WI38 (cell line): ENCODE data around the gene KLF7.

Experiments
- H3K4me3 ChIP-seq: 2 replicates; pipeline ENCODE4 v1.5.1; 2011; ENCODE audit warnings: low read depth, mild to moderate bottlenecking, control low read depth, low read length
- TF ChIP-seq, protein P1 (sequence below): IDR thresholded peaks from 2 replicates; pipeline ENCODE4 v1.5.1; 2012; ENCODE audit warnings: low read depth, mild to moderate bottlenecking, control low read depth, low read length

KLF7 gene

GRCh38 chr2:207046724-207047123 lies 119.0 kb downstream of the KLF7 start:
- no peak overlapping the region for H3K4me3 ChIP-seq
- TF ChIP-seq, protein P1, sequence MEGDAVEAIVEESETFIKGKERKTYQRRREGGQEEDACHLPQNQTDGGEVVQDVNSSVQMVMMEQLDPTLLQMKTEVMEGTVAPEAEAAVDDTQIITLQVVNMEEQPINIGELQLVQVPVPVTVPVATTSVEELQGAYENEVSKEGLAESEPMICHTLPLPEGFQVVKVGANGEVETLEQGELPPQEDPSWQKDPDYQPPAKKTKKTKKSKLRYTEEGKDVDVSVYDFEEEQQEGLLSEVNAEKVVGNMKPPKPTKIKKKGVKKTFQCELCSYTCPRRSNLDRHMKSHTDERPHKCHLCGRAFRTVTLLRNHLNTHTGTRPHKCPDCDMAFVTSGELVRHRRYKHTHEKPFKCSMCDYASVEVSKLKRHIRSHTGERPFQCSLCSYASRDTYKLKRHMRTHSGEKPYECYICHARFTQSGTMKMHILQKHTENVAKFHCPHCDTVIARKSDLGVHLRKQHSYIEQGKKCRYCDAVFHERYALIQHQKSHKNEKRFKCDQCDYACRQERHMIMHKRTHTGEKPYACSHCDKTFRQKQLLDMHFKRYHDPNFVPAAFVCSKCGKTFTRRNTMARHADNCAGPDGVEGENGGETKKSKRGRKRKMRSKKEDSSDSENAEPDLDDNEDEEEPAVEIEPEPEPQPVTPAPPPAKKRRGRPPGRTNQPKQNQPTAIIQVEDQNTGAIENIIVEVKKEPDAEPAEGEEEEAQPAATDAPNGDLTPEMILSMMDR = no peak

- H3K4me3 ChIP-seq = no peak overlapping the region
- TF ChIP-seq, protein P1 = no peak
These were observed 120.2 kb downstream of the KLF7 start for GRCh38 chr2:207045531-207045930.

DNA sequence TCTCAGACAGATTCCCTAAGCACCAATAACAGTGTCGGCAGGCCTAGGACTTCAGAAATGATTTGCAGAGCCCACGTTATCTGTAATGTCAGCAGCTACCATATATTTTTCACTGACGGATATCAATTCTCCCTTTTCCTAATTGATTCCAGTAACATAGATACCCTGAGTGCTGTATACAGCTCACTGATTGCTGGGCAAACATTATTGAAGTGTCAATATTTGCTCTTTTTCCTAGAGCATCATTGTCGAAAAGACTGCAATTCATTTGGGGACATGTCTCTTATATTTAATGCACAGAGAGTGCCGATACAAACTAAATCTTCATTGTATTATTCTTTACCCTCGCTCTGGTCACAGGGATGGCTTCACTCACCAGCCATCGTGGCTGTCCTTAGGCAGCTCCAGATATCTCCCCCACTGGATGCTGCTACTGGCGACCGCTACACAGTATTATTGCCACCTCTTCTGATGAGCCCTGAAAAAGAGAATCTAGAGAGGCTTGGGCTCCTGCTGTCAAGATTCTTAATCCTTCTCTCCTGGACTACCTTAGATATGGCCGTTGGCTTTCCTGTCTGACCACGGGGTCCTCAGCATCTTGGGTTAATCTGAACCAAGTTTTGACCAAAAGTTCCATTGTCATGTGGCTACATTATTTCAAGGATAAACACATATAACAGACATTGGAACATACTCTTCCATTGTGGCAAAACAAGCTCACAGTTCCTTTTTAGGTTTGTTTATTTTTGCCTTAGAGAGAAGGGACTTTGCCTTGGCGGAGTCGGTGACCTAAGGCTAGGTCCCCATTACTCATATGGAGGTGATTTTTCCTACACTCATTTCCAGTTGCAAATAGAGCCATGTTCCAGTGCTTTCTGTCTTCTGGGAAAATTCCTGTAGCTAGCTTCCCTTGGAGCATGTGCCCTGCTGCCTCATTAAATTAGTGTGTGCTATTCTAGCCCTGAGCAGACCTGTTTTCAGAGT lies 121.1 kb downstream of the KLF7 start:
- TF ChIP-seq, protein P1 = no peak
- no peak overlapping the region for H3K4me3 ChIP-seq

DNA sequence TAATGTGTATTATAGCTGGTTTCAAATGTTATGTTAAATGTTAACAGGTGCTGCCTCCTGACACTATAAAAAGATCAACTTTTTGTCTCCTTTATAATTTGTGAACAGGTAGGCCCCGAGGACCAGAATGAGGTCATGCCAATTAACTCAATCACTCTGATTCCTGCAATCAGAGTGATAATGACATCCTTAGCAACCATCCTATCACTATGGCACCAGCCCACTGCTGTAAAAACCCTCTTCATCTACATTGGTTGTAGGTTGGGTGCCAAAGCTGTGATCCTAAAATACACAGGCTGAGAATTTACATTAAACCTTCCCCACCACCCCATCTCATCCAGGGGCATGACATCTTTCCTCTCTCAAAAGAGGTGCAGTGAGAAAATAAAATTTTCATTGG lies 122.9 kb downstream of the KLF7 start:
- H3K4me3 ChIP-seq = no peak overlapping the region
- TF ChIP-seq, protein P1 = no peak

GRCh38 chr2:207041786-207042554 lies 123.8 kb downstream of the KLF7 start:
- TF ChIP-seq, protein P1 = no peak
- H3K4me3 ChIP-seq = no peak overlapping the region

DNA sequence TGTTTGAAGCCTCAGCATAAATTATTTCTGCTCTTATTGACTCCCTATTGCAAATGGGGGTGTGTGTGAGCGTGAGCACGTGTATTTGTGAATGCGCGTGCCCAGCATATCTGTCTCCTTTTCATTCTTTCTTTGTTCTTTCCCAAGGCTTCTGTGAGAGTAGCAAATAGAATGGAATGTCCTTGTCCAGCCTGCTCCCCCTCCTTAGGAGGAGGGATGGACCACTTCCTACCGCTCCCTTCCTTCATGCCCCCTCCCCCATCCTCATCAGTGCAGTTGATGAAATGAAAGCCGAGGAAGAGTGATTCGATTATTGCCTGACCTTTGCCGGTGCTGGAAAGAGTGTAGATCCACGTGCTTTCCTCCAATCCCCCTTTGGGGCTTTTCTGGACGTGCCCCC lies 124.5 kb downstream of the KLF7 start:
- TF ChIP-seq, protein P1 = no peak
- no peak overlapping the region for H3K4me3 ChIP-seq

DNA sequence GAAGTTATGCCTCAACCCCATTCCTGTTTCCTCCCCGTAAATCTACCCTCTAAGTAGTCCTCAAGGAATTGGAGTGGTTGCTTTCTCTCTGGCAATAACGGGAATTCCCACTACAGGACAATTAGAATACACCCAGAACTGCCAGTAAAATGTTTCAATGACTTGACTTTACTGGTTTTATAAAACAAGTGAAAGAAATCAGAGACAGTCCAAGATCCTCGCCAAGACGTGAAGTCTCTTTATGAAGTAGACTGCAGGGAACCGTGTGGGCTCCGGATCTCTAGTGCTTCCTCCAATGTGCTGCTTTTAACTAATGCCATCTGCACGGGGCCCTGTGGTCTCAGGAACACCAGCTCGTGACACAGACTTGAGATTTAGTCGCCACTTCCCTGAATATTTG lies 125.1 kb downstream of the KLF7 start:
- H3K4me3 ChIP-seq = no peak overlapping the region
- TF ChIP-seq, protein P1 = no peak
